ENCODE measurements around the gene ARHGAP22. TPM values are rescaled to one million over a fixed set of nuclear protein-coding genes. Genes with fewer than 3 reads are reported as not detected.

Gene ARHGAP22
- total RNA-seq, 1 donor = 45.6 TPM

- Histone ChIP-seq H3K4me1 (ENCODE audit: insufficient read depth, low read length) (peaks cover 16% of the 10 kb centered on the region), H3K27me3 (ENCODE audit: insufficient read depth, low read length) (no peaks in the 10 kb centered on the region), H3K27ac (ENCODE audit: low read depth, low read length) (no peak overlapping the region), H3K4me2 (ENCODE audit: insufficient read depth, low read length) (no peak overlapping the region), H2AFZ (ENCODE audit: low read length) (no peak overlapping the region), H4K20me1 (ENCODE audit: insufficient read depth, low read length) (no peaks in the 10 kb centered on the region), H3K4me3 (ENCODE audit: insufficient read depth, low read length) (no peak overlapping the region), H3K79me2 (ENCODE audit: insufficient read depth, low read length) (peaks cover 2% of the 10 kb centered on the region), H3K36me3 (ENCODE audit: insufficient read depth, low read length) (peaks cover 14% of the 10 kb centered on the region), H3K9me3 (ENCODE audit: low read depth, low read length) (peaks cover 4% of the 10 kb centered on the region)
- no peak for DNase-seq (ENCODE audit: insufficient read length, low spot score, missing footprints)
- TF ChIP-seq, protein P1, sequence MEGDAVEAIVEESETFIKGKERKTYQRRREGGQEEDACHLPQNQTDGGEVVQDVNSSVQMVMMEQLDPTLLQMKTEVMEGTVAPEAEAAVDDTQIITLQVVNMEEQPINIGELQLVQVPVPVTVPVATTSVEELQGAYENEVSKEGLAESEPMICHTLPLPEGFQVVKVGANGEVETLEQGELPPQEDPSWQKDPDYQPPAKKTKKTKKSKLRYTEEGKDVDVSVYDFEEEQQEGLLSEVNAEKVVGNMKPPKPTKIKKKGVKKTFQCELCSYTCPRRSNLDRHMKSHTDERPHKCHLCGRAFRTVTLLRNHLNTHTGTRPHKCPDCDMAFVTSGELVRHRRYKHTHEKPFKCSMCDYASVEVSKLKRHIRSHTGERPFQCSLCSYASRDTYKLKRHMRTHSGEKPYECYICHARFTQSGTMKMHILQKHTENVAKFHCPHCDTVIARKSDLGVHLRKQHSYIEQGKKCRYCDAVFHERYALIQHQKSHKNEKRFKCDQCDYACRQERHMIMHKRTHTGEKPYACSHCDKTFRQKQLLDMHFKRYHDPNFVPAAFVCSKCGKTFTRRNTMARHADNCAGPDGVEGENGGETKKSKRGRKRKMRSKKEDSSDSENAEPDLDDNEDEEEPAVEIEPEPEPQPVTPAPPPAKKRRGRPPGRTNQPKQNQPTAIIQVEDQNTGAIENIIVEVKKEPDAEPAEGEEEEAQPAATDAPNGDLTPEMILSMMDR (IDR thresholded peaks at IDR 0.05; ENCODE audit: extremely low read depth, low read depth, low read length) = no peak
Measured at GRCh38 chr10:48412933-48413332, 191.9 kb downstream of the ARHGAP22 start.

GRCh38 chr10:48412081-48412480 is 192.8 kb downstream of the ARHGAP22 start:
- Histone ChIP-seq H3K27me3 (ENCODE audit: insufficient read depth, low read length) (no peaks in the 10 kb centered on the region), H3K4me2 (ENCODE audit: insufficient read depth, low read length) (no peak overlapping the region), H2AFZ (ENCODE audit: low read length) (no peak overlapping the region), H3K79me2 (ENCODE audit: insufficient read depth, low read length) (peaks cover 2% of the 10 kb centered on the region), H4K20me1 (ENCODE audit: insufficient read depth, low read length) (no peaks in the 10 kb centered on the region), H3K36me3 (ENCODE audit: insufficient read depth, low read length) (peaks cover 14% of the 10 kb centered on the region), H3K27ac (ENCODE audit: low read depth, low read length) (no peak overlapping the region), H3K4me3 (ENCODE audit: insufficient read depth, low read length) (no peak overlapping the region), H3K9me3 (ENCODE audit: low read depth, low read length) (peaks cover 4% of the 10 kb centered on the region), H3K4me1 (ENCODE audit: insufficient read depth, low read length) (peaks cover 16% of the 10 kb centered on the region)
- TF ChIP-seq, protein P1 (IDR thresholded peaks at IDR 0.05; ENCODE audit: extremely low read depth, low read depth, low read length) = no peak
- DNase-seq (ENCODE audit: insufficient read length, low spot score, missing footprints) = no peak

DNA sequence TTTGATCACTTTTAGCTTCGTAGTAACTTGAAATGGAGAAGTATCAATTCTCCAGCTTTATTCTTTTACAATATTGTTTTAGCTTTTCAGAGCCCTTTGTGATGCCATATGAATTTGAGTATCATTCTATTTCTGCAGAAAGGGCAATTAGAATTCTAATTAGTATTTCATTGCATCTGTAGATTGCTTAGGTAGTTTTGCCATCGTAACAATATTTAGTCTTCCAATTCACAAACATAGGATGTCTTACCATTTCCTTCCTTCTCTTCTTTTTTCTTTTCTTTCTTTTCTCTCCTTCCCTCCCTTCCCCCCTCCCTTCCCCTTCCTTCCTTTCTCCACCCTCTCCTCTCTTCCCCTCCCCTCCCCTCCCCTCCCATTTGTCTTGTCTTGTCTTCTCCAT is 193.4 kb downstream of the ARHGAP22 start:
- Histone ChIP-seq H3K4me1 (ENCODE audit: insufficient read depth, low read length) (peaks cover 10% of the 10 kb centered on the region), H3K79me2 (ENCODE audit: insufficient read depth, low read length) (peaks cover 2% of the 10 kb centered on the region), H3K4me3 (ENCODE audit: insufficient read depth, low read length) (no peak overlapping the region), H3K27me3 (ENCODE audit: insufficient read depth, low read length) (no peaks in the 10 kb centered on the region), H3K27ac (ENCODE audit: low read depth, low read length) (no peak overlapping the region), H4K20me1 (ENCODE audit: insufficient read depth, low read length) (no peaks in the 10 kb centered on the region), H3K9me3 (ENCODE audit: low read depth, low read length) (peaks cover 4% of the 10 kb centered on the region), H2AFZ (ENCODE audit: low read length) (no peak overlapping the region), H3K36me3 (ENCODE audit: insufficient read depth, low read length) (peaks cover 14% of the 10 kb centered on the region), H3K4me2 (ENCODE audit: insufficient read depth, low read length) (no peak overlapping the region)
- TF ChIP-seq, protein P1 (IDR thresholded peaks at IDR 0.05; ENCODE audit: extremely low read depth, low read depth, low read length) = no peak
- no peak for DNase-seq (ENCODE audit: insufficient read length, low spot score, missing footprints)

DNA sequence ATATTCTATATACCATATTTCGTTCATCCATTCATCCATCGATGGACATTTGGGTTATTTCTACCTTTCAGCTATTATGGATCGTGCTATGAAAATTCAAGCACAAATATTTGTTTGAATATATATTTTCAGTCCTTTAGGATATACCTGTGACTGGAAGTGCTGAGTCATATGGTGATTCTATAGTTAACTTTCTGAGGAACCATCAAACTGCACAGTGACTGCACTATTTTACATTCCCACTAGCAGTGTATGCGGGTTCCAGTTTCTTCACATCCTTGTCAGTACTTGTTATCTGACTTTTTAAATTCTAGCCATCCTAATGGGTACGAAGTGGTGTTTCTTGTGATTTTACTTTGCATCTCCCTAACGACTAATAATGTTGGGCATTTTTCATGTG is 194.4 kb downstream of the ARHGAP22 start:
- peaks cover 11% of the 10 kb centered on the region for H3K4me1 ChIP-seq (ENCODE audit: insufficient read depth, low read length)
- H3K27me3 ChIP-seq (ENCODE audit: insufficient read depth, low read length) = no peaks in the 10 kb centered on the region
- no peak overlapping the region for H3K4me2 ChIP-seq (ENCODE audit: insufficient read depth, low read length)
- TF ChIP-seq, protein P1 (IDR thresholded peaks at IDR 0.05; ENCODE audit: extremely low read depth, low read depth, low read length) = no peak
- H3K36me3 ChIP-seq (ENCODE audit: insufficient read depth, low read length) = peaks cover 14% of the 10 kb centered on the region
- H2AFZ ChIP-seq (ENCODE audit: low read length) = no peak overlapping the region
- peaks cover 4% of the 10 kb centered on the region for H3K79me2 ChIP-seq (ENCODE audit: insufficient read depth, low read length)
- H3K4me3 ChIP-seq (ENCODE audit: insufficient read depth, low read length) = no peak overlapping the region
- no peak overlapping the region for H3K27ac ChIP-seq (ENCODE audit: low read depth, low read length)
- peaks cover 4% of the 10 kb centered on the region for H3K9me3 ChIP-seq (ENCODE audit: low read depth, low read length)
- no peaks in the 10 kb centered on the region for H4K20me1 ChIP-seq (ENCODE audit: insufficient read depth, low read length)
- DNase-seq (ENCODE audit: insufficient read length, low spot score, missing footprints) = no peak
